CD4-positive, alpha-beta memory T cell (primary cell): ENCODE results near the gene NDUFB10. TPM values are rescaled to one million over a fixed set of nuclear protein-coding genes. Genes with fewer than 3 reads are reported as not detected.

ENCODE experiments used
- CTCF ChIA-PET: fragments of 350-600 bp; sonication (Branson Sonifier 250); formaldehyde crosslinking; loops from one replicate; lab custom pipeline; 2021; ENCODE audit warnings: inconsistent platforms; ENCODE audit not compliant: partially characterized antibody; lab: Charles Lee
- POLR2A ChIA-PET: fragments of 350-600 bp; sonication (Branson Sonifier 250); formaldehyde crosslinking; loops from one replicate; lab custom pipeline; 2021; ENCODE audit not compliant: partially characterized antibody; lab: Charles Lee
- DNase-seq, 5 donors: peaks; one replicate each; pipeline versions ENCODE4 v3.0.0 to v3.0.0-alpha.2; 2020 to 2022; ENCODE audit warnings: mixed read lengths in 1 of 5
- H3K27ac ChIP-seq: one replicate; pipeline ENCODE4 v1.7.0; 2013; ENCODE audit warnings: low read depth, low read length
- H3K27me3 ChIP-seq: 2 replicates; pipeline ENCODE4 v1.7.0; 2013; ENCODE audit warnings: mild to moderate bottlenecking, low read length, moderate library complexity; ENCODE audit not compliant: insufficient read depth
- H3K36me3 ChIP-seq: 2 replicates; pipeline ENCODE4 v1.7.0; 2013; ENCODE audit warnings: mild to moderate bottlenecking, low read length, moderate library complexity; ENCODE audit not compliant: insufficient read depth
- H3K4me1 ChIP-seq: 2 replicates; pipeline ENCODE4 v1.7.0; 2013; ENCODE audit warnings: mild to moderate bottlenecking, low read length, moderate library complexity; ENCODE audit not compliant: insufficient read depth
- H3K4me3 ChIP-seq, 2 donors: one replicate each; pipeline ENCODE4 v1.7.0; 2013; ENCODE audit warnings: low read length in 2 of 2, mild to moderate bottlenecking in 1 of 2
- H3K9me3 ChIP-seq, 2 donors: one replicate each; pipeline ENCODE4 v1.7.0; 2013; ENCODE audit warnings: low read length in 2 of 2, control low read depth in 1 of 2; ENCODE audit not compliant: control insufficient read depth in 1 of 2
- H3K27ac Mint-ChIP-seq, 7 donors: one replicate each; pipeline ENCODE4 v1.8.0; 2020 to 2021; ENCODE audit warnings: mixed read lengths in 7 of 7, mild to moderate bottlenecking in 6 of 7, inconsistent platforms in 3 of 7, moderate library complexity in 3 of 7
- H3K27me3 Mint-ChIP-seq, 2 donors: one replicate each; pipeline ENCODE4 v1.8.0; 2020 to 2021; ENCODE audit warnings: mixed read lengths in 2 of 2
- H3K36me3 Mint-ChIP-seq, 2 donors: one replicate each; pipeline ENCODE4 v1.8.0; 2020 to 2021; ENCODE audit warnings: mixed read lengths in 2 of 2, inconsistent platforms in 1 of 2, mild to moderate bottlenecking in 1 of 2
- H3K4me1 Mint-ChIP-seq, 4 donors: one replicate each; pipeline ENCODE4 v1.8.0; 2020 to 2021; ENCODE audit warnings: mixed read lengths in 4 of 4, mild to moderate bottlenecking in 1 of 4
- H3K4me3 Mint-ChIP-seq, 8 donors: one replicate each; pipeline ENCODE4 v1.8.0; 2020 to 2021; ENCODE audit warnings: mixed read lengths in 8 of 8, mild to moderate bottlenecking in 7 of 8, moderate library complexity in 6 of 8, inconsistent platforms in 3 of 8
- H3K9me3 Mint-ChIP-seq, 8 donors: one replicate each; pipeline ENCODE4 v1.8.0; 2020 to 2021; ENCODE audit warnings: mixed read lengths in 8 of 8, mild to moderate bottlenecking in 5 of 8, inconsistent platforms in 3 of 8, moderate library complexity in 1 of 8
- intact Hi-C: fragments of 100-400 bp; cut with micrococcal nuclease; formaldehyde crosslinking; loops from one replicate; pipeline ENCODE4 v1.15.1; 2023
- polyA plus RNA-seq, 2 donors: library from polyadenylated mRNA; unstranded; fragments of 300-500 nt; fragmentation: Illumina TruSeq; gene quantifications; one replicate each; pipeline ENCODE4 v1.2.3, GENCODE V29; 2021
- total RNA-seq, 2 experiments: library from RNA; stranded (reverse); gene quantifications; one replicate each; pipeline ENCODE4 v1.2.3, GENCODE V29; 2021

NDUFB10 gene
- total and polyA plus RNA-seq, 4 experiments from 2014 or later: 76.5 to 223 (median 146) TPM

- peaks cover 6 to 7% of the 10 kb centered on the region in 2 donors for H3K27me3 Mint-ChIP-seq
- ChIA-PET POLR2A (interaction anchor here (1.1 to 5.7 kb wide), 9 partner anchors 10 to 219 kb away, joined by 3 to 71 read pairs (median 25); partner anchors contain the start of genes EME2, MRPS34, MSRB1 and NDUFB10), CTCF (interaction anchor here (1.2 to 1.6 kb wide), 2 partner anchors 13 to 149 kb away, joined by 5 to 7 read pairs; no protein-coding TSS in a partner anchor)
- H3K9me3 ChIP-seq: no peaks in the 10 kb centered on the region
- no peaks in the 10 kb centered on the region for H3K27me3 ChIP-seq
- H3K36me3 ChIP-seq: no peaks in the 10 kb centered on the region
- peak overlapping the region; percentile 73 to 84 (median 78) for H3K4me3 Mint-ChIP-seq
- H3K27ac Mint-ChIP-seq: peak overlapping the region; percentile 76 to 93 (median 85)
- peak overlapping the region; percentile 61 for H3K27ac ChIP-seq
- intact Hi-C loops: loop anchor here (2.0 to 5.0 kb wide), 2 partner anchors 18 to 49 kb away; partner anchors contain the start of genes MSRB1 and TBL3
- H3K9me3 Mint-ChIP-seq: peaks cover 0 to 1% (median 0%) of the 10 kb centered on the region in 8 donors
- peaks cover 6 to 30% (median 16%) of the 10 kb centered on the region in 4 donors for H3K4me1 Mint-ChIP-seq
- H3K4me3 ChIP-seq: peak overlapping the region; percentile 36 to 52
- DNase-seq: peak in 4 of 5 donors; percentile 46 to 83 (median 51)
- peaks cover 22% of the 10 kb centered on the region for H3K4me1 ChIP-seq
- H3K36me3 Mint-ChIP-seq: peaks cover 6% of the 10 kb centered on the region in 2 donors
These were observed 31.8 kb downstream of the NDUFB10 start for GRCh38 chr16:1991135-1991551.

GRCh38 chr16:1991588-1991947 lies 32.2 kb downstream of the NDUFB10 start:
- Mint-ChIP-seq H3K27ac (peak overlapping the region; percentile 76 to 93 (median 85)), H3K4me3 (peak overlapping the region; percentile 73 to 84 (median 78))
- intact Hi-C loops: loop anchor here (2.0 to 5.0 kb wide), 2 partner anchors 19 to 49 kb away; partner anchors contain the start of genes MSRB1 and TBL3

GRCh38 chr16:1991948-1992703 lies 32.8 kb downstream of the NDUFB10 start:
- peaks cover 6 to 30% (median 16%) of the 10 kb centered on the region in 4 donors for H3K4me1 Mint-ChIP-seq
- POLR2A ChIA-PET: interaction anchor here (0.9 to 5.7 kb wide), 9 partner anchors 11 to 163 kb away, joined by 3 to 71 read pairs (median 25); partner anchors contain the start of genes MSRB1, NDUFB10, NOXO1 and RNF151
- peaks cover 22% of the 10 kb centered on the region for H3K4me1 ChIP-seq
- H3K4me3 ChIP-seq: peak overlapping the region in 1 of 2 donors; percentile 42
- peak overlapping the region; percentile 61 for H3K27ac ChIP-seq
- no peaks in the 10 kb centered on the region for H3K36me3 Mint-ChIP-seq
- CTCF ChIA-PET: interaction anchor here (0.8 to 1.2 kb wide), 2 partner anchors 22 to 148 kb away, joined by 3 to 5 read pairs; no protein-coding TSS in a partner anchor
- no peaks in the 10 kb centered on the region for H3K9me3 ChIP-seq
- DNase-seq: peak; percentile 92 to 99 (median 93)
- no peaks in the 10 kb centered on the region for H3K27me3 ChIP-seq
- H3K9me3 Mint-ChIP-seq: peaks cover 0 to 1% (median 0%) of the 10 kb centered on the region in 8 donors
- peaks cover 6 to 7% of the 10 kb centered on the region in 2 donors for H3K27me3 Mint-ChIP-seq
- H3K4me3 Mint-ChIP-seq: peak overlapping the region in 7 of 8 donors; percentile 40 to 84 (median 73)
- intact Hi-C loops: loop anchor here (1.0 to 5.0 kb wide), 6 partner anchors 8 to 50 kb away; partner anchors contain the start of genes GFER, MSRB1, NDUFB10 and RPS2
- peak overlapping the region in 6 of 7 donors; percentile 62 to 88 (median 78) for H3K27ac Mint-ChIP-seq
- peaks cover 2% of the 10 kb centered on the region for H3K36me3 ChIP-seq

More at GRCh38 chr16:1991588-1991947, 32.2 kb downstream of the NDUFB10 start:
- Mint-ChIP-seq H3K9me3 (peaks cover 0 to 1% (median 0%) of the 10 kb centered on the region in 8 donors), H3K27me3 (peaks cover 6 to 7% of the 10 kb centered on the region in 2 donors), H3K4me1 (peaks cover 6 to 30% (median 16%) of the 10 kb centered on the region in 4 donors), H3K36me3 (peaks cover 4% of the 10 kb centered on the region in 2 donors)
- Histone ChIP-seq H3K4me3 (peak overlapping the region in 1 of 2 donors; percentile 42), H3K4me1 (peaks cover 22% of the 10 kb centered on the region), H3K36me3 (no peaks in the 10 kb centered on the region), H3K27me3 (no peaks in the 10 kb centered on the region), H3K27ac (peak overlapping the region; percentile 61), H3K9me3 (no peaks in the 10 kb centered on the region)
- POLR2A ChIA-PET: interaction anchor here (0.9 to 5.7 kb wide), 10 partner anchors 10 to 219 kb away, joined by 3 to 71 read pairs (median 22); partner anchors contain the start of genes EME2, MRPS34, MSRB1 and NDUFB10
- CTCF ChIA-PET: interaction anchor here (1.2 to 1.6 kb wide), 2 partner anchors 12 to 149 kb away, joined by 5 to 7 read pairs; no protein-coding TSS in a partner anchor
- DNase-seq: peak in 1 of 5 donors; percentile 53

DNA sequence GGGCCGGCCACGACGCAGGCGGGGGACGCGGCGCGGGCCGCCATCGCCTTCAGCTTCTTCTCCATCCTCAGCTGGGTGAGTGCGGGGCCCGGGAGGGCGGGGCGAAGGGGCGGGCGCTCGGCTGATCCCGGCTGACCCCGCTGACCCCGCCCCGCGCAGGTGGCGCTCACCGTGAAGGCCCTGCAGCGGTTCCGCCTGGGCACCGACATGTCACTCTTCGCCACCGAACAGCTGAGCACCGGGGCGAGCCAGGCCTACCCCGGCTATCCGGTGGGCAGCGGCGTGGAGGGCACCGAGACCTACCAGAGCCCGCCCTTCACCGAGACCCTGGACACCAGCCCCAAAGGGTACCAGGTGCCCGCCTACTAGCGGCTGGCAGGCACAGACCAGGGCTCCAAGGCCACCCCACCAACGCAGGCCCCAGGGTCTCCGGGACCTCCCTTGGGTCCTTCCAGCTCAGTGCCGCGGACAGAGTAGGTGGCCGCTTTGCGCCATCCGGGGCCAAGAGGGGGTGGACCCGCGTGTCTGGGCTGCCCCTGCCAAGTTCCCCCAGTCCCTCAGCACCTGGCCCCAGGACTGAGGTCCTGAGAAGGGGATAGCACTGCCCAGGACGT lies 33.5 kb downstream of the NDUFB10 start:
- Mint-ChIP-seq H3K27ac (peak overlapping the region in 2 of 7 donors; percentile 72 to 88), H3K4me1 (peaks cover 6 to 30% (median 16%) of the 10 kb centered on the region in 4 donors), H3K36me3 (peaks cover 3% of the 10 kb centered on the region in 2 donors), H3K9me3 (peaks cover 0 to 1% (median 0%) of the 10 kb centered on the region in 8 donors), H3K27me3 (peaks cover 6 to 7% of the 10 kb centered on the region in 2 donors), H3K4me3 (no peak overlapping the region)
- intact Hi-C loops: loop anchor here (1.0 to 5.0 kb wide), 5 partner anchors 9 to 51 kb away; partner anchors contain the start of genes GFER, MSRB1, NDUFB10 and RPS2
- Histone ChIP-seq H3K9me3 (no peaks in the 10 kb centered on the region), H3K4me3 (no peak overlapping the region), H3K4me1 (peaks cover 22% of the 10 kb centered on the region), H3K36me3 (peaks cover 4% of the 10 kb centered on the region), H3K27ac (peak overlapping the region; percentile 60), H3K27me3 (no peaks in the 10 kb centered on the region)
- POLR2A ChIA-PET: interaction anchor here (0.9 to 5.7 kb wide), 8 partner anchors 11 to 162 kb away, joined by 3 to 71 read pairs (median 27); partner anchors contain the start of genes MSRB1, RNF151, RPS2 and TBL3
- DNase-seq: no peak
- CTCF ChIA-PET: interaction anchor here (0.8 to 3.3 kb wide), 2 partner anchors 11 to 21 kb away, joined by 3 to 18 read pairs; no protein-coding TSS in a partner anchor

GRCh38 chr16:1993731-1994131 lies 34.4 kb downstream of the NDUFB10 start:
- Mint-ChIP-seq H3K4me1 (peaks cover 3 to 26% (median 13%) of the 10 kb centered on the region in 4 donors), H3K9me3 (peaks cover 0 to 1% (median 0%) of the 10 kb centered on the region in 8 donors), H3K27ac (peak overlapping the region in 6 of 7 donors; percentile 57 to 90 (median 84)), H3K4me3 (peak overlapping the region in 3 of 8 donors; percentile 15 to 59 (median 25)), H3K27me3 (peaks cover 3 to 4% of the 10 kb centered on the region in 2 donors), H3K36me3 (peaks cover 9% of the 10 kb centered on the region in 2 donors)
- no peaks in the 10 kb centered on the region for H3K9me3 ChIP-seq
- POLR2A ChIA-PET: interaction anchor here (1.4 to 5.7 kb wide), 7 partner anchors 11 to 161 kb away, joined by 3 to 71 read pairs (median 29); partner anchors contain the start of genes MSRB1, RPS2, TBL3 and TRAF7
- CTCF ChIA-PET: interaction anchor here (0.8 to 3.3 kb wide), 3 partner anchors 10 to 159 kb away, joined by 3 to 18 read pairs (median 6); no protein-coding TSS in a partner anchor
- DNase-seq: no peak
- no peak overlapping the region for H3K27ac ChIP-seq
- H3K4me1 ChIP-seq: peaks cover 22% of the 10 kb centered on the region
- intact Hi-C loops: loop anchor here (2.0 to 5.0 kb wide), 2 partner anchors 29 to 51 kb away; partner anchors contain the start of genes MSRB1 and RPS2
- H3K27me3 ChIP-seq: no peaks in the 10 kb centered on the region
- H3K36me3 ChIP-seq: peaks cover 4% of the 10 kb centered on the region
- no peak overlapping the region for H3K4me3 ChIP-seq
